T-helper 1 cell treated with Interleukin-12 subunit alpha and Interleukin-12 subunit beta and Interleukin-4 antibody, amounts not matched to agents 30 ng/mL and 1 ng/mL, for 36 hours (primary cell): Measurements from ENCODE around the gene LRSAM1. TPM values are rescaled to one million over a fixed set of nuclear protein-coding genes. Genes with fewer than 3 reads are reported as not detected.

Experiments used
- intact Hi-C: fragments of 100-400 bp; cut with micrococcal nuclease; formaldehyde crosslinking; loops from one replicate; pipeline ENCODE4 v1.15.1; 2024
- total RNA-seq: library from RNA; stranded (reverse); gene quantifications from 2 replicates; pipeline ENCODE4 v1.2.3, GENCODE V29; 2022

Gene LRSAM1
- total RNA-seq, 1 donor from 2014 or later = 19.2 TPM

- intact Hi-C loops = no loop called here
Observed at GRCh38 chr9:127509261-127509954, 58.1 kb downstream of the LRSAM1 start.

GRCh38 chr9:127509955-127510299, 58.6 kb downstream of the LRSAM1 start:
- intact Hi-C loops = no loop called here

- intact Hi-C loops = no loop called here
Observed at GRCh38 chr9:127514468-127514867, 63.2 kb downstream of the LRSAM1 start.

- intact Hi-C loops = no loop called here
Observed at GRCh38 chr9:127516835-127517607, 65.7 kb downstream of the LRSAM1 start.

GRCh38 chr9:127517620-127518019, 66.3 kb downstream of the LRSAM1 start:
- intact Hi-C loops = no loop called here

- intact Hi-C loops = no loop called here
Observed at GRCh38 chr9:127518091-127518856, 67.0 kb downstream of the LRSAM1 start.

- intact Hi-C loops = no loop called here
Observed at GRCh38 chr9:127519301-127520166, 68.2 kb downstream of the LRSAM1 start.

GRCh38 chr9:127520941-127521918, 69.9 kb downstream of the LRSAM1 start:
- intact Hi-C loops = no loop called here

GRCh38 chr9:127521919-127522304, 70.6 kb downstream of the LRSAM1 start:
- intact Hi-C loops = no loop called here

GRCh38 chr9:127522727-127523126, 71.4 kb downstream of the LRSAM1 start:
- intact Hi-C loops = no loop called here

GRCh38 chr9:127523312-127523851, 72.1 kb downstream of the LRSAM1 start:
- intact Hi-C loops = no loop called here

GRCh38 chr9:127524373-127524772, 73.1 kb downstream of the LRSAM1 start:
- intact Hi-C loops = no loop called here

GRCh38 chr9:127525401-127526188, 74.3 kb downstream of the LRSAM1 start:
- intact Hi-C loops = no loop called here

GRCh38 chr9:127526655-127527559, 75.6 kb downstream of the LRSAM1 start:
- intact Hi-C loops = no loop called here

GRCh38 chr9:127527560-127528268, 76.4 kb downstream of the LRSAM1 start:
- intact Hi-C loops = no loop called here

- intact Hi-C loops = no loop called here
Observed at GRCh38 chr9:127528422-127529251, 77.3 kb downstream of the LRSAM1 start.
